HCT116 (cell line): Measurements from ENCODE around the gene KRT15. TPM values are rescaled to one million over a fixed set of nuclear protein-coding genes. Genes with fewer than 3 reads are reported as not detected.

Source experiments
- ATAC-seq: fragments of 200-7000 bp; cut with Tn5 transposase; 2 replicates; pipeline ENCODE4 v1.9.1; 2020; ENCODE audit warnings: mild to moderate bottlenecking, moderate library complexity
- BruUV-seq: library from RNA; stranded (reverse); fragments of 400-500 nt; replicated peaks from 2 replicates; lab custom pipeline; 2021; lab: Mats Ljungman, UMichigan
- CTCF ChIA-PET: fragments of 300-600 bp; sonication (Branson Sonifier 250); formaldehyde crosslinking; loops from one replicate; lab custom pipeline; 2021; ENCODE audit warnings: antibody characterized with exemption; lab: Charles Lee
- POLR2A ChIA-PET: fragments of 300-600, 350-600 bp; sonication (Branson Sonifier 250); formaldehyde crosslinking; loops from one replicate; lab custom pipeline; 2021; ENCODE audit warnings: antibody characterized with exemption; lab: Charles Lee
- RAD21 ChIA-PET, 2 experiments: fragments of 300-600 bp; sonication (Branson Sonifier 250); formaldehyde crosslinking; loops; one replicate each; lab custom pipeline; 2023; ENCODE audit warnings: low total read pairs in 2 of 2; ENCODE audit not compliant: uncharacterized antibody in 2 of 2, unreplicated experiment in 2 of 2, low non-redundant PET in 1 of 2; lab: Charles Lee
- DNase-seq: peaks from one replicate; pipeline ENCODE4 v3.0.0-alpha.2; 2010; ENCODE audit warnings: low read depth, low spot score
- H2AFZ ChIP-seq: fragments of 200-600 bp; shearing (Covaris generic), sonication (generic); 2 replicates; pipeline ENCODE4 v1.6.1; 2017; ENCODE audit warnings: low read depth, mixed run types, mixed read lengths, antibody characterized with exemption, low read length; ENCODE audit not compliant: poor library complexity, severe bottlenecking
- H3K27ac ChIP-seq: 2 replicates; pipeline ENCODE4 v1.5.1; 2012; ENCODE audit warnings: low read depth, low read length
- H3K27me3 ChIP-seq: fragments of 200-600 bp; sonication (generic); 2 replicates; pipeline ENCODE4 v1.6.1; 2016; ENCODE audit warnings: mixed run types, low read length, mixed read lengths; ENCODE audit not compliant: insufficient read depth
- H3K36me3 ChIP-seq, 2 experiments: fragments of 200-500 bp in 1 of 2; fragments of 200-600 bp in 1 of 2; sonication (Bioruptor generic) in 1 of 2; sonication (generic) in 1 of 2; 2 replicates each; pipeline versions ENCODE4 v1.5.1 to v1.6.1; 2014 to 2016; ENCODE audit warnings: low read length in 2 of 2, inconsistent platforms in 1 of 2, mixed read lengths in 1 of 2, mixed run types in 1 of 2; ENCODE audit not compliant: insufficient read depth in 2 of 2, control insufficient read depth in 1 of 2
- H3K4me1 ChIP-seq, 2 experiments: fragments of 200-600 bp in 1 of 2; sonication (generic) in 1 of 2; 2 replicates each; pipeline versions ENCODE4 v1.5.1 to v1.6.1; 2012 to 2017; ENCODE audit warnings: low read length in 2 of 2, inconsistent platforms in 1 of 2, mild to moderate bottlenecking in 1 of 2, mixed read lengths in 1 of 2, mixed run types in 1 of 2, moderate library complexity in 1 of 2; ENCODE audit not compliant: insufficient read depth in 2 of 2, control insufficient read depth in 1 of 2
- H3K4me2 ChIP-seq: fragments of 200-600 bp; sonication (generic); 2 replicates; pipeline ENCODE4 v1.6.1; 2017; ENCODE audit warnings: mixed run types, low read length, mixed read lengths
- H3K4me3 ChIP-seq, 2 experiments: fragments of 200-600 bp in 1 of 2; sonication (generic) in 1 of 2; replicated peaks in 1 of 2; 2 replicates each; pipeline ENCODE4 v1.5.1; 2011 to 2016; ENCODE audit warnings: low read length in 2 of 2, control low read depth in 1 of 2, low read depth in 1 of 2, mild to moderate bottlenecking in 1 of 2, mixed read lengths in 1 of 2, mixed run types in 1 of 2
- H3K79me2 ChIP-seq: fragments of 200-600 bp; sonication (generic); 2 replicates; pipeline ENCODE4 v1.6.1; 2017; ENCODE audit warnings: mild to moderate bottlenecking, mixed run types, low read length, moderate library complexity, mixed read lengths; ENCODE audit not compliant: insufficient read depth
- H3K9ac ChIP-seq: fragments of 200-600 bp; sonication (generic); 2 replicates; pipeline ENCODE4 v1.6.1; 2016; ENCODE audit warnings: low read length, mixed read lengths
- H3K9me2 ChIP-seq: fragments of 200-600 bp; sonication (generic), shearing (Covaris generic); 2 replicates; pipeline ENCODE4 v1.6.1; 2017; ENCODE audit warnings: mixed run types, mild to moderate bottlenecking, moderate library complexity; ENCODE audit not compliant: insufficient read depth
- H3K9me3 ChIP-seq, 2 experiments: fragments of 200-500 bp in 1 of 2; fragments of 200-600 bp in 1 of 2; sonication (Bioruptor generic) in 1 of 2; sonication (generic) in 1 of 2; 2 replicates each; pipeline ENCODE4 v1.6.1; 2014 to 2017; ENCODE audit warnings: low read length in 2 of 2, mixed read lengths in 2 of 2, inconsistent platforms in 1 of 2, low read depth in 1 of 2, mild to moderate bottlenecking in 1 of 2, mixed run types in 1 of 2, moderate library complexity in 1 of 2; ENCODE audit not compliant: control insufficient read depth in 1 of 2, insufficient read depth in 1 of 2
- H4K20me1 ChIP-seq: fragments of 200-600 bp; sonication (generic), shearing (Covaris generic); 2 replicates; pipeline ENCODE4 v1.6.1; 2017; ENCODE audit warnings: mixed run types, mild to moderate bottlenecking, moderate library complexity; ENCODE audit not compliant: insufficient read depth
- ATF3 ChIP-seq: IDR thresholded peaks from 2 replicates; pipeline ENCODE4 v1.6.1; 2012
- CBX3 ChIP-seq: IDR thresholded peaks from 2 replicates; pipeline ENCODE4 v1.6.1; 2012; ENCODE audit warnings: low read depth
- CTCF ChIP-seq, 3 experiments: fragments of 200-600 bp in 1 of 3; sonication (generic) in 1 of 3; IDR thresholded peaks in 2 of 3; conservative IDR thresholded peaks in 1 of 3; 2 replicates each; pipeline ENCODE4 v1.5.1; 2012 to 2017; ENCODE audit warnings: low read depth in 2 of 3, low read length in 2 of 3, antibody characterized with exemption in 1 of 3, borderline replicate concordance in 1 of 3, control low read depth in 1 of 3, mild to moderate bottlenecking in 1 of 3, mixed read lengths in 1 of 3, mixed run types in 1 of 3, moderate library complexity in 1 of 3; ENCODE audit not compliant: insufficient read depth in 1 of 3
- EGR1 ChIP-seq: IDR thresholded peaks from 2 replicates; pipeline ENCODE4 v1.6.1; 2012; ENCODE audit warnings: low read depth
- ELF1 ChIP-seq: IDR thresholded peaks from 2 replicates; pipeline ENCODE4 v1.6.1; 2012; ENCODE audit warnings: low read depth, borderline replicate concordance
- EZH2 ChIP-seq: fragments of 200-600 bp; sonication (generic); IDR thresholded peaks from 2 replicates; pipeline ENCODE4 v1.6.1; 2017; ENCODE audit warnings: antibody characterized with exemption, mixed run types
- EZH2phosphoT487 ChIP-seq: fragments of 200-600 bp; IDR thresholded peaks from 2 replicates; pipeline ENCODE4 v1.6.1; 2018; ENCODE audit warnings: antibody characterized with exemption, borderline replicate concordance
- FOSL1 ChIP-seq: IDR thresholded peaks from 2 replicates; pipeline ENCODE4 v1.6.1; 2012; ENCODE audit warnings: low read depth
- JUND ChIP-seq: IDR thresholded peaks from 2 replicates; pipeline ENCODE4 v1.6.1; 2012
- MAX ChIP-seq: IDR thresholded peaks from 2 replicates; pipeline ENCODE4 v1.6.1; 2012
- POLR2A ChIP-seq: IDR thresholded peaks from 2 replicates; pipeline ENCODE4 v1.7.0; 2011; ENCODE audit warnings: borderline replicate concordance; ENCODE audit not compliant: insufficient read depth, insufficient read length; ENCODE audit errors: extremely low read depth
- POLR2AphosphoS5 ChIP-seq: IDR thresholded peaks from 2 replicates; pipeline ENCODE4 v1.6.1; 2011; ENCODE audit warnings: mild to moderate bottlenecking, low read depth, low read length, moderate library complexity
- RAD21 ChIP-seq: IDR thresholded peaks from 2 replicates; pipeline ENCODE4 v1.6.1; 2012; ENCODE audit warnings: low read depth, mild to moderate bottlenecking
- SIN3A ChIP-seq: IDR thresholded peaks from 2 replicates; pipeline ENCODE4 v1.6.1; 2012; ENCODE audit warnings: low read depth
- YY1 ChIP-seq: IDR thresholded peaks from 2 replicates; pipeline ENCODE4 v1.6.1; 2011; ENCODE audit warnings: low read length, low read depth, moderate library complexity, mild to moderate bottlenecking; ENCODE audit not compliant: insufficient replicate concordance; ENCODE audit errors: extremely low read depth
- ZBTB33 ChIP-seq: IDR thresholded peaks from 2 replicates; pipeline ENCODE4 v1.6.1; 2011; ENCODE audit warnings: mild to moderate bottlenecking, low read length, moderate library complexity; ENCODE audit not compliant: insufficient replicate concordance; ENCODE audit errors: extremely low read depth
- ZFX ChIP-seq: fragments of 450-650 bp; IDR thresholded peaks from 2 replicates; pipeline ENCODE4 v1.6.1; 2017
- ZNF274 ChIP-seq: fragments of 200-500 bp; sonication (Bioruptor generic); IDR thresholded peaks from 2 replicates; pipeline ENCODE4 v1.6.1; 2014; ENCODE audit warnings: mild to moderate bottlenecking, low read depth, low read length, inconsistent platforms
- intact Hi-C: fragments of 100-400 bp; cut with micrococcal nuclease; formaldehyde crosslinking; loops from 2 replicates; pipeline ENCODE4 v1.10.0; 2022
- total RNA-seq: library from RNA; stranded (reverse); gene quantifications from one replicate; pipeline ENCODE4 v1.2.1, GENCODE V29; 2021; ENCODE audit not compliant: unreplicated experiment

Gene KRT15
- total RNA-seq, 1 experiment from 2014 or later, result 37.1 TPM

GRCh38 chr17:41516830-41517283 lies 1.8 kb downstream of the KRT15 start:
- intact Hi-C loops, result no loop called here
- CTCF ChIA-PET, result interaction anchor here (1.2 to 1.9 kb wide), 2 partner anchors 14 to 32 kb away, joined by 3 to 4 read pairs; no protein-coding TSS in a partner anchor
- ATAC-seq, result no peak
- Histone ChIP-seq H3K9me2 (no peaks in the 10 kb centered on the region), H3K36me3 (0 out of 4 replicates have a peak, but pooled peaks cover 0 to 5% of the 10 kb centered on the region in 2 experiments), H3K4me1 (peaks cover 31 to 61% of the 10 kb centered on the region in 2 experiments), H3K9ac (no peak overlapping the region), H3K4me2 (no peak overlapping the region), H3K27ac (no peak overlapping the region), H2AFZ (no peak overlapping the region), H4K20me1 (no peaks in the 10 kb centered on the region), H3K27me3 (no peaks in the 10 kb centered on the region)
- POLR2A ChIA-PET, result no interaction called here
- RAD21 ChIA-PET, result no interaction called here
- DNase-seq, result no peak
- TF ChIP-seq JUND (no peak), RAD21 (no peak), EGR1 (no peak), ZNF274 (no peak), FOSL1 (no peak), ELF1 (no peak), SIN3A (no peak), POLR2A (no peak), MAX (no peak), ATF3 (no peak), CBX3 (no peak), YY1 (no peak), POLR2AphosphoS5 (no peak), EZH2phosphoT487 (no peak), ZFX (no peak), EZH2 (no peak), CTCF (IDR thresholded peaks at IDR 0.05 in 2 of 3, conservative IDR thresholded peaks at IDR 0.05 in 1 of 3; ENCODE audit: borderline replicate concordance in 1 of 3, insufficient read depth in 1 of 3, low read depth in 2 of 3, low read length in 2 of 3) (no peak), ZBTB33 (no peak)
- TF ChIP-seq, all 23 proteins: peak for 0
- no peaks in the 10 kb centered on the region for H3K79me2 ChIP-seq
- no peaks in the 10 kb centered on the region for H3K9me3 ChIP-seq
- BruUV-seq, result no TSS peak
- no peak overlapping the region for H3K4me3 ChIP-seq
